ENCODE results near the gene DNAJC7.

DNAJC7 gene

GRCh38 chr17:41975099-41976083, 41.8 kb downstream of the DNAJC7 start:
- DNase-seq (ENCODE audit: low read depth), result no peak

- DNase-seq (ENCODE audit: low read depth), result no peak
Observed at GRCh38 chr17:41974658-41975057, 42.6 kb downstream of the DNAJC7 start.

GRCh38 chr17:41974031-41974430, 43.2 kb downstream of the DNAJC7 start:
- DNase-seq (ENCODE audit: low read depth), result no peak

- no peak for DNase-seq (ENCODE audit: low read depth)
Observed at GRCh38 chr17:41973408-41973811, 43.8 kb downstream of the DNAJC7 start.

- no peak for DNase-seq (ENCODE audit: low read depth)
Observed at GRCh38 chr17:41972571-41973407, 44.5 kb downstream of the DNAJC7 start.

- DNase-seq (ENCODE audit: low read depth), result no peak
Observed at GRCh38 chr17:41971721-41972523, 45.3 kb downstream of the DNAJC7 start.

GRCh38 chr17:41970901-41971331, 46.3 kb downstream of the DNAJC7 start:
- DNase-seq (ENCODE audit: low read depth), result no peak

GRCh38 chr17:41968676-41969075, 48.6 kb downstream of the DNAJC7 start:
- no peak for DNase-seq (ENCODE audit: low read depth)

- no peak for DNase-seq (ENCODE audit: low read depth)
Observed at GRCh38 chr17:41967921-41968578, 49.2 kb downstream of the DNAJC7 start.

- DNase-seq (ENCODE audit: low read depth), result peak; percentile 28
Observed at GRCh38 chr17:41967141-41967920, 49.9 kb downstream of the DNAJC7 start.

GRCh38 chr17:41966463-41967140, 50.6 kb downstream of the DNAJC7 start, which contains the start of gene CNP:
Gene CNP (plus strand): TSS chr17:41966795. CDS start chr17:41966885, 90 bp downstream.
- peak; percentile 89 for DNase-seq (ENCODE audit: low read depth)

- DNase-seq (ENCODE audit: low read depth), result peak; percentile 48
Observed at GRCh38 chr17:41965694-41966462, 51.4 kb downstream of the DNAJC7 start.

GRCh38 chr17:41962768-41963434, 54.3 kb downstream of the DNAJC7 start:
- DNase-seq (ENCODE audit: low read depth), result peak; percentile 60

- DNase-seq (ENCODE audit: low read depth), result no peak
Observed at GRCh38 chr17:41962111-41962510, 55.1 kb downstream of the DNAJC7 start.

- no peak for DNase-seq (ENCODE audit: low read depth)
Observed at GRCh38 chr17:41959336-41960095, 57.7 kb downstream of the DNAJC7 start.

GRCh38 chr17:41959030-41959335, 58.3 kb downstream of the DNAJC7 start:
- no peak for DNase-seq (ENCODE audit: low read depth)

- no peak for DNase-seq (ENCODE audit: low read depth)
Observed at GRCh38 chr17:41957869-41958439, 59.3 kb downstream of the DNAJC7 start.

Measured in activated T-cell treated with anti-CD3 and anti-CD28 coated beads for 1 hour (primary cell).